Epithelial cell of esophagus (primary cell): ENCODE measurements around the gene BATF3.
"Not testable (repeated sequence)": the region's sequence is repeated elsewhere in the genome, so short reads cannot be mapped to it uniquely, and the experiment has no call there.

Experiments
- DNase-seq: peaks from one replicate; pipeline ENCODE4 v3.0.0; 2010; ENCODE audit warnings: low read depth
- H3K4me3 ChIP-seq: 2 replicates; pipeline ENCODE4 v1.5.1; 2011; ENCODE audit warnings: mild to moderate bottlenecking, low read length, control low read depth
- TF ChIP-seq, protein P1 (sequence below): IDR thresholded peaks from 2 replicates; pipeline ENCODE4 v1.5.1; 2011; ENCODE audit warnings: low read depth, mild to moderate bottlenecking, low read length, control low read depth, inconsistent platforms; ENCODE audit not compliant: insufficient read depth; ENCODE audit errors: missing control alignments

BATF3 gene

DNA sequence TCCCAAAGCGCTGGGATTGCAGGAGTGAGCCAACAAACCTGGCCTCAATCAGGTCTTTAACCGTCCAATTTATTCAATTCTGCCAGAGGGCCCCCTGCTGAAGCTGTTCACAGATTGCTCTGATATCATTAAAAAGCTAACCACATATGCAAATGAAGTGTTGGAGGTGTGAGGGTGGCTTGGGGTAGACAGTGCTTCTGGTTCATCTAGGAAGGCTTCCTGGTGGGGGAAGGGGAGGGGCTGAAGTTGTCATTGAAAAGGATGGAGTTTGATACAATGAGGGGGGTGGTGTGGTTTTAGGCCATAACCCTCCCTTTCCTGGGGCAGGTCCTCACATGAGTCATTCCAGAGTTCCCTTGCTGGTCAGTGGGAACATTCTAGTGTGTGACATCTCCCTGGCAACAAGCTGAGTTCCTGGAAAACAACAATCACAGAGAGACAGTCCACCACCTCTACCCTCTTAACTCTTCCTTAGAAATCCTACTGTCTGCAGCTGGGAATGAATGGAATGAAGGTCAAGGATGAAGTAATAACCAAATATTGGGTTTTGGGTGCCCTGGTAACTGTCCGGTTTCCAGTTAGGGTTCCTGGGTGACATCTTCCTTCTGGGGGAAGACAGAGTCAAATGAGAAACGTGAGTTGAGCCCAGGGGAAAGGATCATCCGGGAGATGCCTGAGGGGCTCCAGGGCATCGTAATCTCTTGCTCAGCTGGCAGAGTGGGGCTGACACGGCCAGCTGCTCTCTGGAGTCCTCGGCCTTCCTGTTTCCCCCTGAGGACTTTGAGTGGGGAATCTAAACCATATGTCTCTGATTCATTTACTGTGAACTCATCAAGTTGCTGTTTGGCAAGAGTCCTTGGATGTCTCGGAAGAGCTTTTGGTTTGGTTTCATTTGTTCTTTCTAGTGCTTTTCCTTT, 32.2 kb downstream of the BATF3 start:
- TF ChIP-seq, protein P1, sequence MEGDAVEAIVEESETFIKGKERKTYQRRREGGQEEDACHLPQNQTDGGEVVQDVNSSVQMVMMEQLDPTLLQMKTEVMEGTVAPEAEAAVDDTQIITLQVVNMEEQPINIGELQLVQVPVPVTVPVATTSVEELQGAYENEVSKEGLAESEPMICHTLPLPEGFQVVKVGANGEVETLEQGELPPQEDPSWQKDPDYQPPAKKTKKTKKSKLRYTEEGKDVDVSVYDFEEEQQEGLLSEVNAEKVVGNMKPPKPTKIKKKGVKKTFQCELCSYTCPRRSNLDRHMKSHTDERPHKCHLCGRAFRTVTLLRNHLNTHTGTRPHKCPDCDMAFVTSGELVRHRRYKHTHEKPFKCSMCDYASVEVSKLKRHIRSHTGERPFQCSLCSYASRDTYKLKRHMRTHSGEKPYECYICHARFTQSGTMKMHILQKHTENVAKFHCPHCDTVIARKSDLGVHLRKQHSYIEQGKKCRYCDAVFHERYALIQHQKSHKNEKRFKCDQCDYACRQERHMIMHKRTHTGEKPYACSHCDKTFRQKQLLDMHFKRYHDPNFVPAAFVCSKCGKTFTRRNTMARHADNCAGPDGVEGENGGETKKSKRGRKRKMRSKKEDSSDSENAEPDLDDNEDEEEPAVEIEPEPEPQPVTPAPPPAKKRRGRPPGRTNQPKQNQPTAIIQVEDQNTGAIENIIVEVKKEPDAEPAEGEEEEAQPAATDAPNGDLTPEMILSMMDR, result no peak
- peak; percentile 57 for DNase-seq
- H3K4me3 ChIP-seq, result no peak overlapping the region

DNA sequence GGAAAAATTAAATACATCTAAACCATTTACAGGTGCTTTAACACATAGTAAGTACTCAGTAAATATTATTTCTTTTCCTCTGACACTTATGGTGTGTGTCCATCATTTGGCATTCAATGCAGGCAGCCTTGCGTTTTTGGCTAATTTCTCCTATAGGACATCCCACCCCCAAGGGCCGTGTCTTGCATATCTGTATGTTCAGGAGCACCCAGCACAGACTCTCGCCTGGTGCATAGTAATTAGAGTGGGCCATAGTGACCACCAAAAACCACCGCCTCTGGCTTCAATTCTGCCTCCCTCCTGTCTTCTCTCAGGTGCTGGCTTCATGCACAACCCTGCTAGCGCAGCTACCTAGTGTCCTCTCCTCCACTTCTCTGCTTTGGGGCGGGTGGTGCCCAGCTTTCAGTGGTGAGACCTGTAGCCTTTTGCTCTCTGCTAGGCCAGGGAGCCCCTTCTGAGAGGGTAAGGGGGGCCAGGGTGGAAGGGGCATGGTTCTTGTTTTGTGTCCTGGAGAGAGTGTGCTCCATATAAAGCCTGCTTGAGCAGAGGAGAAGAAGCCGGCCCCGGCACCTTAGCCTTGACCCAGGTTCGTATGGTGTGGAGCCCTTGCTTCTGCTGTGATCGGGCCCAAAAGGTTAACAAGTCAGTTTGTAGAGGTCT, 33.4 kb downstream of the BATF3 start:
- DNase-seq, result no peak
- TF ChIP-seq, protein P1, result no peak
- H3K4me3 ChIP-seq, result no peak overlapping the region

DNA sequence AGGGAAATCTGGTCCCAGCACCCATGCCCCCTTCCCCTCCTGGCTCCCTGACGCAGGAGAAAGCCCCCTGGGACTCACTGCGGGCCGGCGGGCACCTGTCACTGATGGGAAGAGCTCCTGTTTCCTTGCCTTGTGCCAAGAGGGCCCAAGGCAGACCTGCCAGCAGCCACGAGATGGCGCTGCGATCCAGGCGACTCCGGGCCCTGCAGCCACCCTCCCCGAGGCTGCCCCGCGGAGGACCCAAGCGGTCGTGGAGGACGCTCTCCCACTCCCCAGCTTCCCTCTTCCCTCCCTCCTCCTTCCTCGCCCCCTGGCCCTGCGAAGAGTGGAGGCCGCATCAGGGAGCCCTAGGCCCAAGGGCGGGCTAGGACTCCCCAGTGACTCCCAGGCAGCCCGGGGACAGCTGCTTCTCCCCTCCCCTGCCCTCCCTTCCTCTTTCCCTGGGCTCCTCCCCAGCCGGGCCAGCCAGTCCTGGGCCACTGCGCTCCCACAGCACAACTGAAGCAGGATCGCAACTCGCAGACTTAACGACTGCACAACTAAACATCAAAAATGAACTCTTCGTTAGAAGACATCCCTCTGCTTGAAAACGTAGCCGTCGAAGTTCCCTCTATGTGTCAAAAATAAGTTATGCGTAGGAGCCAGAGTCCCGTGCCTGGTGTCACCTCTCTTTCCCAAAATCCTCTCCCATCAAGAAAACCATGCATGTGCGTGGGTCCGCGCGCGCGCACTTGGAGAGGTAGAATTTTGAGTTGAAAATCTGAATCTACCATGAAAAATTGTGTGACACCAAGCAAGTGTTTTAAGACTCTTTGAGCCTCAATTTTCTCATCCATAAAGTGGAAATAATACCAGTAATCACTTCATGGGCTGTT, 34.2 kb downstream of the BATF3 start:
- H3K4me3 ChIP-seq, result peak overlapping the region; percentile 52
- TF ChIP-seq, protein P1, result peak; percentile 84
- peak; percentile 81 for DNase-seq

DNA sequence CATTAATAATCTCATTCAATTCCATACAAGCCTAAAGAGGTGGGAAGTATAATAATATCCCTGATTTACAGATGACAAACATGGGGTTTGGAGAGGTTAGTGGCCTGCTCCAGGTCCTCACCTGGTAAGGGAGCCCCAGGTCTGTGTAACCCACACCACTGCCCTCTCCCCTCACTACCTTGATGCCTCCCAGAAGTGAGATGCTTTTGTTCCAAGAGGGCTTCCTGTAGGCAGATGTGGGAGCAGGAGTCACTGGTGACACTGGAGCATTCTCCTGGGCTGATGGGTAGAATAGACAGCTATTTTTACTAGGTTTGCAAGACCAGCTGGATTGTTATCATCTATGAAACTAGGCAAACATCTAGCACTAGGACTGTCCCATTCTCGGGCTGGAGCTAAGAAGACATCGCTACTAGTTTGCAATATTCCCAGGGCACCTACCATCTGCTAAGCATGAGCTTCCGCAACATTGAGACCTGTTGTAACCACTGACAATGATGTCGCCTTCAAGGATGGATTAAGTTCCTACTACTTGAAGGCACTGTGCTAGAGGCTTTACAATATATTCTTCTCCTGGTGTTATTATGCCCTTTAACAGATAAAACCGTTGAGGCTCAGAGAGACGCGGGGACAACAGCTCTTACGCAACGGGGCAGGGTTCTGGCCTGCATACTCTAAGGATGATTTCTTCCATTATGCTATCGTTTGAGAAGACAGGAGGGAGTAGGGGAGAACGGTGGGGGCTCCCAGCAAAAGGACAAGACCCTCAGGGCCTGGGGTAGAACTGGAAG, 35.0 kb downstream of the BATF3 start:
- no peak overlapping the region for H3K4me3 ChIP-seq
- TF ChIP-seq, protein P1, result no peak
- DNase-seq, result no peak

DNA sequence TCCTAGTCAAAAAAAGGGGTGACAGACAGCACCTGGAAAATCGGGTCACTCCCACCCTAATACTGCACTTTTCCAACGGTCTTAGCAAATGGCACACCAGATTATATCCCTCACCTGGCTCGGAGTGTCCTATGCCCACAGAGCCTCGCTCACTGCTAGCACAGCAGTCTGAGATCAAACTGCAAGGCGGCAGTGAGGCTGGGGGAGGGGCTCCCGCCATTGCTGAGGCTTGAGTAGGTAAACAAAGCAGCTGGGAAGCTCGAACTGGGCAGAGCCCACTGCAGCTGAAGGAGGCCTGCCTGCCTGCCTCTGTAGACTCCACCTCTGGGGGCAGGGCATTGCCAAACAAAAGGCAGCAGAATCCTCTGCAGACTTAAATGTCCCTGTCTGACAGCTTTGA, 41.4 kb downstream of the BATF3 start:
- DNase-seq, result not testable (repeated sequence)

DNA sequence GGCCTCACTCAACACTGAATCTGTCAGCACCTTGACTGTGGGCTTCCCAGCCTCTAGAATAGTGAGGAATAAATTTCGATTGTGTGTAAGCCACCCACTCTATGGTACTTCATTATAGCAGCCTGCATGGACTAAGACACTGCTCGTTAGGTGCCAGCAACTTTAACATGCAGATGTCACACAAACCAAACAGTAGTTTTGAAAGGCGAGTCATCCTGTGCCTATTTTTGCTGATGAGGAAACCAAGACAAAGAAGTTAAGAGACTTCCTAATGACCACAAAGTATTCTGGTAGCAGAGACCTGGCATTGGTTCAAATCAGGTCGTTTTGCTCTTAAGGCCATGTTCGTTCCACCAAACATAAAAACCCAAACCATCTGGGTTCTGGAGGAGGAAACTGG, 42.9 kb downstream of the BATF3 start:
- DNase-seq, result peak; percentile 26
- TF ChIP-seq, protein P1, result no peak
- no peak overlapping the region for H3K4me3 ChIP-seq

More for the DNA sequence above, 41.4 kb downstream of the BATF3 start:
- not testable (repeated sequence) for H3K4me3 ChIP-seq
